Inferior parietal cortex (tissue), 1 donor: ENCODE measurements around the gene SPATC1L.

ENCODE experiments used
- DNase-seq: peaks from one replicate; pipeline ENCODE4 v3.0.0-alpha.2; 2016; ENCODE audit errors: extremely low spot score

The SPATC1L gene

DNA sequence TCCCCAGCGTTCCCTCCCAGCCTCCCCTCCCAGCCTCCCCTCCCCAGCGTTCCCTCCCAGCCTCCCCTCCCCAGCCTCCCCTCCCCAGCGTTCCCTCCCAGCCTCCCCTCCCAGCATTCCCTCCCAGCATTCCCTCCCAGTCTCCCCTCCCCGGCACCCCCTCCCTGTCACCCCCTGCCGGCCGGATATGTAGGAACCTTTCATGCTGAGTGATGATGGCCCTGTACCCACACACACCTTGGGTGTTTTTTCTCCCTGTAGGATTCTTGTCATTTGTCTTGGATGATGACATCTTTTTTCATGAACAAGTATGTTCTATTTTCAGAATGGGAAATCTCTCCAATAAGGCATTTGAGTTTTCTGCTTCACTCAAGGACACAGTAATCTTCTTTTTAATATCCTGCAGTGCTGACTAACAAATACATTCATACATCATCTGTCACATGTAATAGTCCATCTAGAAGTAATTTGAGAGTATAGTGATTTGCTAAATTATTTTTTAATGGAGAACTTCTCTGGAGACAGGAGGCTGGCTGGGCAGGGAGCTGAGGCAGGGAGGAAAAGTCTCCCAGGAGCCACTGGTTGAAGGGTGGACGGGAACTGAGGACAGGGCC lies 48.4 kb downstream of the SPATC1L start:
- DNase-seq, result no peak

DNA sequence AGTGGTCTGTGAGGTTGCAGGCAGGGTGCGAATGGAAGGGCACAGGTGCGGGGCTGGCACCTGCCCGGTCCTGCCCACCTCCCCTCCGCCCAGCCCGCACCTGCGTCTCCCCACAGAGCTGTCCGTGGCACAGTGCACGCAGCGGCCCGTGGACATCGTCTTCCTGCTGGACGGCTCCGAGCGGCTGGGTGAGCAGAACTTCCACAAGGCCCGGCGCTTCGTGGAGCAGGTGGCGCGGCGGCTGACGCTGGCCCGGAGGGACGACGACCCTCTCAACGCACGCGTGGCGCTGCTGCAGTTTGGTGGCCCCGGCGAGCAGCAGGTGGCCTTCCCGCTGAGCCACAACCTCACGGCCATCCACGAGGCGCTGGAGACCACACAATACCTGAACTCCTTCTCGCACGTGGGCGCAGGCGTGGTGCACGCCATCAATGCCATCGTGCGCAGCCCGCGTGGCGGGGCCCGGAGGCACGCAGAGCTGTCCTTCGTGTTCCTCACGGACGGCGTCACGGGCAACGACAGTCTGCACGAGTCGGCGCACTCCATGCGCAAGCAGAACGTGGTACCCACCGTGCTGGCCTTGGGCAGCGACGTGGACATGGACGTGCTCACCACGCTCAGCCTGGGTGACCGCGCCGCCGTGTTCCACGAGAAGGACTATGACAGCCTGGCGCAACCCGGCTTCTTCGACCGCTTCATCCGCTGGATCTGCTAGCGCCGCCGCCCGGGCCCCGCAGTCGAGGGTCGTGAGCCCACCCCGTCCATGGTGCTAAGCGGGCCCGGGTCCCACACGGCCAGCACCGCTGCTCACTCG lies 52.2 kb downstream of the SPATC1L start:
- no peak for DNase-seq

DNA sequence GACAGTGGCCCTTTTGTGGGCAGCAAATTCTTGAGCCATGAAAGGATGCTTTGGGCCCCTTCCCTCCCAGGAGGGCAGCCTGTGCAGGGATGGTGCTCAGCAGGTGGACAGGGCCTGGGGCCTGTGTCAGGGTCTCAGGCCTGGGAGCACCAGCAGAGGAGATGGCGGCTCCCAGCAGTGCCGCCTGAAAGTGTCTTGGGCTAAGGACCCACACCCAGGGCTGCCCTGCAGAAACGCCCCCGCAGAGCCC lies 52.7 kb downstream of the SPATC1L start:
- DNase-seq, result no peak

- DNase-seq, result no peak
Observed at GRCh38 chr21:46130831-46131587, 53.2 kb downstream of the SPATC1L start.

DNA sequence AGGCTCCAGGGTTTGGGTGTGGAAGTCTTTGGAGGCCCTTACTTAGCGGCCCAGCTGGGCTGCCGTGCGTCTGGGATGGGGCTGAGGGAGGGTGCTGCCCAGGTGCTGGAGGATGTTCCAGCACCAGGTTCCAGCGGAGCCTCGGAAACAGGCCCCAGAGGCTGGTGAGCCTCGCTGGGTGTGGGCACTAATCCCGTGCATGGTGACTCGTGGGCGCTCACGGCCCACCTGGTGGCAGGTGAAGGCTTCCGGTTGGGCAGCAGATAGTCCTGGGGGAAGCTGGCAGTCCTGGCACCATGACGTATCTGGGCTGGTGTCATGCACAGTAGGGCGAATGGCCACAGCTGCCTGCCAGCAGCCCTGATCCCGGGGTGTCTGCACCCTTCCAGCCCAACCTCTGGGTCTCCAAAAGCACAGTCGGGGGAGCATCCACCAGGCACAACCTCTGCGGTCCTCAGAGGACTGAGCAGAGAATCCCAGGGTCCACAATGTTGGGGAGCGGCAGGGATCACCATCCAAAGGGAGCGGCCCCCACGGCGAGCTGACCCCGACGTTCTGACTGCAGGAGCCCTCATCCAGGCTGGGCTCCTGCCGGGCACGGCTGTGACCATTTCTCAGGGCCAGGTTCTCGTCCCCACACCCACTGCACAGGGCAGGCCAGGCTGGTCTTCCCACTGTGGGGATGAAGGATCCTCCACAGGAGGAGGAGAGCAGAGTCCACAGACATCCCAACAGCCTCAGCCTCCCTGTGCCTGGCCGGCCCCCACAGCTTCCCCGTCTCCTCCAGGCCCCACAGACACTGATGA lies 54.2 kb downstream of the SPATC1L start:
- no peak for DNase-seq

- DNase-seq, result no peak
Observed at GRCh38 chr21:46128933-46129571, 55.2 kb downstream of the SPATC1L start.

DNA sequence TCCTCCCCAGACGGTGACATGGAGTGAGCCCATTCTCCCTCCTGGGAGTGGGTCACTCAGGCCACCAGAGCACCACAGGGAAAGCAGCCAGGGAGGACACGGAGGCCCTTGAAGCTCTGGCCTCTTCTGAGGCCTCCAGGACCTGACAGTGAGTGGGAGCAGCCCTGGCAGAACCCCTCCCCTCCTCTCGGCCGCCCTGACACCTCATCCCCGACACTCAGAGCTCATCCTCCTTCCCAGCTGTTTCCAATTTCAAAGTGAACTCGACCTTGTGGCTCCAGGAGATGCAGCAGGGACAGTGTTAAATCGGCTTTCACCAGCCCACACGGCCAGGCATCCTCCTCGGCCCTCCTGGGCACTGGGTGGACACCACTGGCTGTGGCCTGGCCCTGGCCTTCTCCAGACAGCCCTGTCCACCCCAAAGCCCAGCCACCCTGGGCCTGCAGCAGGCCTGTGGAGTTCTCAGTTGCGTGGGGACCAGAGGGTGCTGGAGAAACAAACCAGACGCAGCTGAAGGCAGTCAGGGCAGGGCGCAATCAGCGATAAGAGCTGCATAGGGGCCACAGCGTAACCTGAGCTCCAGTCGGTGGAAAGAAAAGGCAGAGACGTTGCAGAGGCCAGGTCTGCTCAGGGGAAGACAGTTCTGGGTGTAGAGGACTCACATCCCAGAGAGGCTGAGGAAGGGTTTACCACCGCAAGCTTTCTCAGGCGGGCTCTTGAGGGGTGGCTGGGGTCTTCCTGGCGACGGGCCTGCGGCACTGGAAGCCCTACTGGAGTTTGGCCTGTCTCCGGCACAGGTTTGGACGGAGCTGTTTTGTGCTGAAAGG lies 55.9 kb downstream of the SPATC1L start:
- no peak for DNase-seq

DNA sequence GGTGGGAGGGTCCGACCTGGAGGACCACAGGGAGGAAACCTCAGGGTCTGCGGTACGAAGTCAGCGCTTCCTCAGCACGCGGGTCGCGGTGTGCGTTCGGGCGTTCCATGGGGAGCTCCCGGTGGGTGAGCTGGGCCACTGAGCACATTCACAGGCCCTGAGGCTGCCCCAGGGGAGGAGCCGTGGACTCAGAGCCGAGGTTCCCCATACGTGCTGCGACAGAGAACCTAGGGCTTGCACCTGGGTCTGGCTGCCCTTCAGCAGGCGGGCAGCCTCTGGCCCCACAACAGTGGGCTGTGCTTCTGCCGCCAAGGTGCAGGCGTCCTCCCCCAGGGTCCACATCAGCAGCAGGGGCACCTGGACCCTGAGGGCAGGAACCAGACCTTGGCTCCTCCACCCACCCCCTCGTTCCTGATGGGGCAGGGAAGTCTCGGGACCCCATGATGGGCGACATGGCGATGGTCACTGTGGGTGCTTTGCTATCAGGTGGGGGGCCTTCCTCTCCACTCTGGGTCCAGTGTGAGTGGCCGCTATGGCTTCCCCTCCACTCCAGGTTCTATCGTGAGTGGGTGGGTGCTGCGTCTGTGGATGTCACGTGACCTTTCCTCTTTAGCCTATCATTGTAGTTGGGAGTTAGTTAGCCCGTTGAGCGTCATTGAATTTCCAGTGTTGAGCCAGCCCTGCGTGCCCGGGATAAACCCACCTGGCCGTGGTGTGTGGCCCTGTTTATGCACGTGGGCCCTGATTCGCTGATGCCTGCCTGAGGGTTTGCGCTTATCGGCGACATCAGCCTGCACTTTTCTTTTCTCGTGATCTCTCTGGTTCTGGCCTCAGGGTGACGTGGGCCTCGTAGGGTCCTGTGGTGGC lies 56.8 kb downstream of the SPATC1L start:
- DNase-seq, result no peak

DNA sequence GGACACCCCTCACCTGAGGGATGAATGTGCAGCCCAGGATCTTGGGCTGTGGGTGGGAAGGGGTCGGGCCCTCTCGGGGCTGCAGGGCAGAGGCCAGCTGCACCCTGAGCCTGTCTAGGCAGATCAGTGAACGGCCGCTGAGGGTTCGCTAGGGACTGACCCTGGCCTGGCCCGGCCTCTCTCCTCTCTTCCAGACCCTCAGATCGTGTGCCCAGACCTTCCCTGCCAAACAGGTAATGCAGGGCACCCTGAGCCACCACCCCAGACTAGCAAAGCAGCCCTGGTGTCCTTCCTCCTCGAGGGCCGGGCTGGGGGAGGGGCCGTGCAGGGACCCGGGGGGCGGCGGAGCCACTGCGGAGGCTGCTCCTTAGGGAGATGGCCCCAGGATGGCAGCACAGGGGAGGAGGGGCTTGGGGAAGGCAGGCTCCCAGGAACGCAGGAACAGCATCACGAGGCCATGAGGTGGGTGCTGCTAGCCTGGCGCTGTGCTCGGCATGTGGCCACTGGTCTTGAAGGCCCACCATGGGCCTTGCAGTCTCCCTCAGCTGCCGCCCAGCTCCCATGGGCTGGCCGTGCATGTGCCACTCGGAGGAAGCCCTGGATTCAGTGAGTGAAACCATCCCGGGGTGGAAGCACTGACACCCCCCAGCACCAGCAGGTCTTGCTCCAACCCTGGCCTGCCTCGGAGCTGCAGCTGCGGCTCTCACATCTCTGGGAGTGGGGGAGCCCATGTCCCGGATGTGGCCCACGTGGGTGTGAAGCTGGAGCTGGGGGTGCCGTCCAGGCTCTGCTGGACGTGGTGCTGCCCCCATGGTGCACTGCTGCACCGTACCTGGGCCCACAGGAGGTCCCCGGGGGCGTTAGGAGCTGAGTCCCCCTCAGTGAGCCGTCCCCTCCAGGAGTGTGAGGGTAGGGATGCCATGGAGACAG lies 57.7 kb downstream of the SPATC1L start:
- no peak for DNase-seq

- no peak for DNase-seq
Observed at GRCh38 chr21:46125846-46126301, 58.4 kb downstream of the SPATC1L start.

- DNase-seq, result no peak
Observed at GRCh38 chr21:46124926-46125845, 59.1 kb downstream of the SPATC1L start.

GRCh38 chr21:46124083-46124925 lies 60.0 kb downstream of the SPATC1L start:
- no peak for DNase-seq

GRCh38 chr21:46122758-46123683 lies 61.2 kb downstream of the SPATC1L start:
- no peak for DNase-seq

DNA sequence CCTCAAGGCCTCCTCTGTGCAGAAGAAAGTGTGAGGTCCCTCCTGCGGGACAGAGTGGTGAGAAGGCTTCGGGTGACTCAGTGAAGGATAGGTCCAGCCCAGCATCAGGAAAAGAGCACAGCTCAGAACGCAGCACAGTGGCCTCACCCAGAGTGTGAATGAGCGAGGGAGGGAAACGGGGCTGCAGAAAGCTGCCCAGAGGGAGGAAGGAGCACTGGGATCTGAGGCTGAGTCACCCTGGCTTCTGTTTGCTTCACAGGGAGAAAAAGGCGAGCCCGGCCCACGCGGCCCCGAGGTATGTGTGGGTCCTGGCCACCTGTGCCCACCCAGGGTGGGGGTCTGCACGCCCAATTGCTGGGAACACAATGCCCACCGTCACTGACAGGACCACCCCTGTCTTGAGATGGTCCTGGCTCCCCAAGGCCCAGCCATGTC lies 62.0 kb downstream of the SPATC1L start:
- peak; percentile 8 for DNase-seq
